Measurements from ENCODE around the gene PLAC8L1.
"Not testable (repeated sequence)": the region's sequence is repeated elsewhere in the genome, so short reads cannot be mapped to it uniquely, and the experiment has no call there.

PLAC8L1 gene, protein sequence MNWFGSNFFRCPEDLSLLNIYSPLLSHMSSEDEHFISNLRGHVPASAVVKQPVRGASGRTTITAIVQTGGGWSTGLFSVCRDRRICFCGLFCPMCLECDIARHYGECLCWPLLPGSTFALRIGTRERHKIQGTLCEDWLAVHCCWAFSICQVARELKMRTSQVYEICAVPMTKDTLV

DNA sequence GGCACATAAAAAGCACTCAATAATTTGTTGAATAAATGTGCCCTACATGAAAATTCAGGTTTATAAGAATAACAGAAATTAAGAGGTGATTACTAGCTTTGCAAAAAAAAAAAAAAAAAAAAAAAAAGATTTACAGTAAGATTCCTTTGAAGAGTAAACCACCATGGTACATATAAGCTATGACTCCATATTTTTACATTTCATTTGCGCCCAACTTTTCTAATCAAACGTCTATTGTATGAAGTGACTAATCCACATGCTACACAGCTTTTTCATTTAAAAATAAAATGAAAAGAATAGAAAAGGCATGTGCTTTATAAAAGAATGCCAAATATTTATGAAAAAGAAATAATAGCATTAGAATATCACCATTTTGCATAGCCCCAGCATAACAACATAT lies at the start of gene PLAC8L1:
TSS of gene PLAC8L1 (minus strand) at position 101 of the 400 bp plus-strand sequence. CDS start 1,266 bp downstream, outside the sequence.
- DNase-seq (ENCODE audit: low read depth in 3 of 3), result no peak

- no peak for DNase-seq (ENCODE audit: low read depth in 3 of 3)
These were observed 46.6 kb upstream of the PLAC8L1 start for GRCh38 chr5:146151970-146152369.

DNA sequence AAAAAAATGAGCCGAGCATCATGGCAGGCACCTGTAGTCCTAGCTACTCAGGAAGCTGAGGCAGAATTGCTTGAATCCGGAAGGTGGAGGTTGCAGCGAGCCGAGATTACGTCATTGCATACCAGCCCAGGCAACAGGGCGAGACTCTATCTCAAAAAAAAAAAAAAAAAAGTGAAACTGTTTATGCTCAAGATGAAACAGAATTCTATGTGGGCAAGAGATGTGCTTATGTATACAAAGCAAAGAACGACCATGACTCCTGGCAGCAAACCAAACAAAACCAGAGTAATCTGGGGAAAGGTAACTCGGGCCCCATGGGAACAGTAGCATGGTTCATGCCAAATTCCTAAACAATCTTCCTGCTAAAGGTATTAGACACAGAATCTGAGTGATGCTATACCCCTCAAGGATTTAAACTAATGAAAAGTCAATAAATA lies 32.6 kb upstream of the PLAC8L1 start:
- no peak for DNase-seq (ENCODE audit: low read depth in 3 of 3)

DNA sequence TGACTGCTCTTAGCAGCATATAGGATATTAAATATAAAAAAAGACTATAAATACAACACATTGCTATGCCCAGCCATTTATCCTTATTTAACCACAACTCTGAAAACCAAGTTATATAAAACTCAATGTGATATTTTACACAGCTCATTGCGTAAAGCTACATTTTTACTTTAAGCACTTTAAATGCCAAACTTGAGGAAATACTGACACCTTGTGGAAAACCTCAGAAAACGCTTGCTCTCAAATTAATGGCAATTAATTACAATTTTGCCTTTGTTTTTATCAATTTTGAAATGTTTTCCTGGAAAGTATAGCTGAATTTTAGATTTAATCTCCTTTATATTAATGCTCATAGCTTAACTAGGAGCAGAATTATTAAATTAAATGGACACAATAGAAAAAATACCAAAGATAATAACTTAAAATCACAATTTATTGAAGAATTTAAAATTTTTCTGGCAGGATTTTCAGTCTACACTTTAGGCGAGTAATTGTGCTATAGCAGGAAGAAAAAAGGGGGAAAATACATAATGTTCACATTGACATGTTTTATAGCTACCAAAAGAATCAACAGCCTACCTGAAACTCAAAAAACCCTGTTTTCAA lies 25.2 kb upstream of the PLAC8L1 start:
- no peak for DNase-seq (ENCODE audit: low read depth in 3 of 3)

- DNase-seq (ENCODE audit: low read depth in 3 of 3), result no peak
These were observed 20.7 kb upstream of the PLAC8L1 start for GRCh38 chr5:146126068-146126467.

DNA sequence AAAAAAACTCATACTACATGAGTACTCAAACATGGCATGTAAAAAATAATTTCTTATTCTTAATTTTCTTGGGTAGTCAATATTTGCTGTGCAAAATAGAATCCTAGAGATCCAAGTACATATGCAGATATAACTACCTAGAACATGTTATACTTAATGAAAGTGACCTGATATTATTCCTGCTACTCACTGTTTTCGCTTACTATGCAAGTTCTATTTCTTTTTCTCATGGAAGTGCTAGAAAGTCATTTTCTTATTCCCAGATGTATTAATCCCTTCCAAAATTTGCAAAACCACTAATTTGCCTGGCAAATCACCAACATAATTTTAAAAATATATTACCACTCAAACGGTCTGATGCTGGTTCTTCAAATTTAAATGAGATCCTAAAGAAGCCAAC lies 19.2 kb upstream of the PLAC8L1 start:
- no peak for DNase-seq (ENCODE audit: low read depth in 3 of 3)

DNA sequence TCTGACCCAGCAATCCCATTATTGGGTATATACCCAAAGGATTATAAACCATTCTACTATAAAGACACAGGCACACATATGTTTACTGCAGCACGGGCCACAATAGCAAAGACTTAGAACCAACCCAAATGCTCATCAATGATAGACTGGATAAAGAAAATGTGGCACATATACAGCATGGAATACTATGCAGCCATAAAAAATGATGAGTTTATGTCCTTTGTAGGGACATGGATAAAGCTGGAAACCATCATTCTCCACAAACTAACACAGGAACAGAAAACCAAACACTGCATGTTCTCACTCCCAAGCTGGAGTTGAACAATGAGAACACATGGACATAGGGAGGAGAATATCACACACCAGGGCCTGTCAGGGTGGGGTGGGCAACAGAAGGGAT lies 16.1 kb upstream of the PLAC8L1 start:
- not testable (repeated sequence) for DNase-seq (ENCODE audit: low read depth in 3 of 3)

DNA sequence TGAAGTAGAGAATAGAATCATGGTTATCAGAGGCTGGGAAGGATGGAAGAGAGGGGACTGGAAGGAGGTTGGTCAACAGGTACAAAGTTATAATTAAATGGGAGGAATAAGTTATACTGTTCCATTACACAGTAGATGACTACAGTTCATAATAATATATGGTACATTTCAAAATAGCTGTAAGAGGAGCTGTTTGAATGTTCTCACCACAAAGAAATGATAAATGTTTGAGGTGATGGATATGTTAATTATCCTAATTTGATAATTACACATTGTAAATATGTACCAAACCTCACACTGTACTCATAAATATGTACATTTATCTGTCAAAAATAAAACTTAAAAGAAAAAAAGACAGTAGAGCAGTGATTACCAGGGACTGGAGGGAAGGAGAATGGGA lies 12.9 kb upstream of the PLAC8L1 start:
- DNase-seq (ENCODE audit: low read depth in 3 of 3), result no peak

DNA sequence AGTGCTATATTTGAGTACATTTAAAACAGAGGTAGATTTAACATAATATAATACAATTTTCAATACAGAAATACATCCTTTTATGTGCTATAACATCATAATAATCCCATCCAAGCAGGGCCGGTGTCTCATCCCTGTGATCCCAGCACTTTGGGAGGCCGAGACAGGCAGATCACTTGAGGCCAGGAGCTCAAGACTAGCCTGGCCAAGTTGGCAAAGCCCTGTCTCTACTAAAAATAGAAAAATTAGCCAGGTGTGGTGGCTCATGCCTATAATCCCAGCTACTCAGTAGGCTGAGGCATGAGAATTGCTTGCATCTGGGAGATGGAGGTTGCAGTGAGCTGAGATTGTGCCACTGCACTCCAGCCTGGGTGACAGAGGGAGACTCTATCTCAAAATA lies 11.8 kb upstream of the PLAC8L1 start:
- not testable (repeated sequence) for DNase-seq (ENCODE audit: low read depth in 3 of 3)

- no peak for DNase-seq (ENCODE audit: low read depth in 3 of 3)
These were observed 11.0 kb upstream of the PLAC8L1 start for GRCh38 chr5:146116361-146116760.

DNA sequence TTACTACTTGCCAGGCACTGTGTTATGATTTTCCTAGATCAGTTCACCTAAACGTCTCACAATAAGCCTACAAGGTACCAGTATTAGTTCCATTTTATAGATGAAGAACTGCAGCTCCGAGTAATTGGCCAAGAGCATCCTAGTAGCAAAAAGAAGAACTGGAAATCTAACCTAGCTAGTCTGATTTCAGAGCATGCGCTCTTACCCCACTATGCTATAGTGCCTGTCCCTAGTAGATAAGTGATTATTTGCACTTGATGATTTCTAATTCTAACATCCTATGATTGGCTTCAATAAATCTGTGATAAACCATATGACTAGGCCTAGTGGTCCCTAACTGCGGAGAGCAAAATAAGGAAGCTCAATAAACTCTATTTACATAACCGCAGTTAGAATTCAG lies 7.1 kb upstream of the PLAC8L1 start:
- no peak for DNase-seq (ENCODE audit: low read depth in 3 of 3)

DNA sequence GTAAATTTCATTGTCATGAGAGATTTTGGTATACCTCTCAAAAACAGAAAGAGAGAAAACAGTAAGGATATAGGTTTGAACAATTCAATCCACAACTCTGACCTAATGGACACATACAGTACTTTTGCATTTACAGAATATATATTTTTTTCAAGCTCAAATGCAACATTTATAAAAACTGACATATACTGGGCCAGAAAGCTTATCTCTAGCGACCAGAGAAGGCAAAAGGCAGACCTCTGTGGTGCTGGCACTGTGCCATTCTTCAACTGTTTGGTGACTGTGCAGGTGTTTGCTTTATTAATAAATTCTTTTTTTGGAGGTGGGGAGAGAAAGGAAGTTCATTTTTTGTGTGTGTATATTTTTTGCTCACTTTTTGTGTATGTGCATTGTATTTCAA lies 6.0 kb upstream of the PLAC8L1 start:
- no peak for DNase-seq (ENCODE audit: low read depth in 3 of 3)

- no peak for DNase-seq (ENCODE audit: low read depth in 3 of 3)
These were observed 4.0 kb upstream of the PLAC8L1 start for GRCh38 chr5:146109379-146109778.

DNA sequence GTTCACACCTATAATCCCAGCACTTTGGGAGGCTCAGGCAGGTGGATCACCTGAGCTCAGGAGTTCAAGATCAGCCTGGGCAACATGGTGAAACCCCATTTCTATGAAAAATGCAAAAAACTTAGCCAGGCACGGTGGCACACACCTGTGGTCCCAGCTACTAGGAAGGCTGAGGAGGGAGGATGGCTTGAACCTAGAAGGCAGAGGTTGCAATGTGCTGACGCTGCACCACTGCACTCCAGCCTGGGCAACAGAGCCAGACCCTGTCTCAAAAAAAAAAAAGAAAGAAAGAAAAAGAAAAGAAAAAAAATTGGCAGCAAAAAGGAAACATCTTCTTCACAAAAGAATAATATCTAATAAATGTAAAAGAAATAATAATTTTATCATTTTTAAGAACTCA lies 3.5 kb upstream of the PLAC8L1 start:
- DNase-seq (ENCODE audit: low read depth in 3 of 3), result not testable (repeated sequence)

GRCh38 chr5:146107901-146108300 lies 2.5 kb upstream of the PLAC8L1 start:
- DNase-seq (ENCODE audit: low read depth in 3 of 3), result no peak

DNA sequence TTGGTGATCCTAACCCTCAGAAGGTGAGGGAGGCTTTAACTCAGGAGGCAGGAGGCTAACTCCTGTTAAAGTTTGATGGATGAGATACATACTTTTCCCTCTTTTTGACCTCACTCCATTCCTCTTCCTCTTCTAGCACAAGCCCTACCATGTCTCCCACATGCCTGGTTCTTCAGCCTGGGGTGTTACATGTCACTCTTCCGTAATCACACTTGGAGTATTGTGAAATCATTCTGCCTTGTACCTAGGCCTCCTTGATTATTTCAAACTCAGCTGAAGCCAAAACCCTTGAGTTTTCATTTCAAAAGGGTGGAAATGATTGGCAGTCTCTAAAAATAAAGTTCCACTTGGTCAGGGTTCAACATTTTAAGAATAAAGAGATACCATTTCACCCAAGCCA lies 1.8 kb downstream of the PLAC8L1 start:
- no peak for DNase-seq (ENCODE audit: low read depth in 3 of 3)

- DNase-seq (ENCODE audit: low read depth in 3 of 3), result no peak
These were observed 3.7 kb downstream of the PLAC8L1 start for GRCh38 chr5:146101646-146102045.

DNA sequence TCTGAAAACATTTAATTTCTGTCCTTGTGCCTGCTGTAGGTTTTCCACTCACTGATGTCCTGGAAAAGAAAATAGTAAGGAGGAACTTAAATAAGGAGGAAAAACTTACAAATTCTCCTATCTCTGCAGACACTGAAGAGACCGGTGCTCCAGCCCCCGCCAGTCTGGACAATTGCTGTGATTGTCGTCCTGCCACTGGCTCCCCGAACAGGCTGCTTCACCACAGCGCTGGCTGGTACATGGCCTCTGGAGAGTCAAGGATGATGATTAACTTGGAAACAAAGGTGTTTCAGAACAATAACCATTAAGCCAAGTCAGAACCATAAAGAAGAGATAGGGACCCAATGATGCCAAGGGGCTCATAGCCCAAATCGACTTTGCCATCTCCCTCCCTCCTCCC lies 7.3 kb downstream of the PLAC8L1 start:
- DNase-seq (ENCODE audit: low read depth in 3 of 3), result no peak

DNA sequence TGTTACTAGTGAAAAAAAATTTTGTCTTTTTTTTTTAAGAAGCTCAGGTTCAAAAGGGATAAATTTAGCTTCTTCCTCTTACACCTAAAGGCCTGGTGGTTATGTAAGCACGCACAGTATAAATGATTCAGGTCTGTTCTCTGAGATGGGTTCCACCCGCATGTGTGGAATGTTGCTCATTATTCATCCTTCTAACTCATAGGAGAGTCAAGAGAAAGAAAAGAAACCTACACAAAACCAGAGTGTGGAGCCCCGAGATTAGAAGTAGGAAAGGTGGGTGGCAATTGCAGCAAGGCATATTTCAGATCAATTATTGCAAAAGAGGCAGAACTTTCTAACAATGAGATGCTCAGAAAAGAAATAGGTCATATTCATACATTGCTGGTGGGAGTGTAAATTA lies 13.5 kb downstream of the PLAC8L1 start:
- DNase-seq (ENCODE audit: low read depth in 3 of 3), result no peak

DNA sequence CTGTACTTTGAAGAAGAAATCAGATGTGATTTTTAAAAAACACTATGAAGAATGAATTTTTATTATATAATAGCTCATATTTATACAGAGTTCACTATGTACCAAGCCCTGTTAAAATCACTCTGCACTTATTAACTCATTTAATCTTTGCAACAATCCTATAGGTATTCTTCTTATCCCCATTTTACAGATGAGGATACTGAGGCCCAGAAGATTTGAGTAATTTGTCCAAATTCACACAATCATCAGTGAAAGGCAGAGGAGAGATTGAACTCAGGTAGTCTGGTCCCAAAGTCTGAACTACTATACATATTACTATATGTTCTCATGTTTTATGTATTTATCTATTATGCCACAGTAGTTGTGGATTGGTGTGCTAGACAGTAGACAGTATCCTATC lies 16.1 kb downstream of the PLAC8L1 start:
- no peak for DNase-seq (ENCODE audit: low read depth in 3 of 3)

- no peak for DNase-seq (ENCODE audit: low read depth in 3 of 3)
These were observed 17.3 kb downstream of the PLAC8L1 start for GRCh38 chr5:146088098-146088497.

DNA sequence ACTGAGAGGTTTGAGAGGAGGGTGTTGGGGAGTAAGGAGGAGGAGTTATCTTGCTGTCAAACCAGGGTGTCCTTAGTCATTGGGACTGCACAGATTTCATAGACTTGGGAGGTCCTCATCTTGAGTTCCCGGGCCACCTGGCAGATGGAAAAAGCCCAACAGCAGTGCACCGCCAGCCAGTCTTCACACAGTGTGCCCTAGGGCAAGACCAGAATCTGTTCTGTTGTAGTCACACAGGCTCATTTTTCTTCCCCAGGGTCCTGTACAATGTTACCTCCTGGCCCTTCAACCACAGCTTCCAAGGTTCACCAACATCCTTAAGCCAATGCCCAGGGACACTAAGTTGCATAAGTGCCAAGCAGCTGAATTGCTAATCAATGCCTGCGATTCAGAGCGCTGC lies 21.0 kb downstream of the PLAC8L1 start:
- no peak for DNase-seq (ENCODE audit: low read depth in 3 of 3)

DNA sequence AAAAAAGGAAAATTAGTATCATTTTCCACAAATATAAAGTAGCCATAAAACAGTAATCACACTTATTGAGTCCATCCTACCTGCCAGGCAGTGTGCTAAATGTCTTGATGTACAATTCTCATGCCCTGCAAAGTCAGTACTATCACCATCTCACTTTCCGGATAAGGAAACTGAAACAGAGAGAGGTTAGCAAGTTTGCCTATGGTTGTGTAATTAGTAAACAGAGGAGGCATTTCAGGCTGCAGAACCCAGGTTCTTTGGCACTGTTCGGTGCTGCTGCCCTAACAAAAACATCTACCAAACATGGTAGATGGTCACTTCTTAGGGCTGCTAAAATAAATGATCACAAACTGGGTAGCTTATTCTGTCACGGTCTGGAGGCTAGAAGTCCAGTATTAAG lies 22.6 kb downstream of the PLAC8L1 start:
- DNase-seq (ENCODE audit: low read depth in 3 of 3), result no peak

GRCh38 chr5:146081556-146081955 lies 23.8 kb downstream of the PLAC8L1 start:
- no peak for DNase-seq (ENCODE audit: low read depth in 3 of 3)
